ENCODE data around the gene ADAM33. TPM values are rescaled to one million over a fixed set of nuclear protein-coding genes. Genes with fewer than 3 reads are reported as not detected.

ADAM33 gene
- polyA plus RNA-seq, 2 donors = 27.3 to 83.1 TPM

DNA sequence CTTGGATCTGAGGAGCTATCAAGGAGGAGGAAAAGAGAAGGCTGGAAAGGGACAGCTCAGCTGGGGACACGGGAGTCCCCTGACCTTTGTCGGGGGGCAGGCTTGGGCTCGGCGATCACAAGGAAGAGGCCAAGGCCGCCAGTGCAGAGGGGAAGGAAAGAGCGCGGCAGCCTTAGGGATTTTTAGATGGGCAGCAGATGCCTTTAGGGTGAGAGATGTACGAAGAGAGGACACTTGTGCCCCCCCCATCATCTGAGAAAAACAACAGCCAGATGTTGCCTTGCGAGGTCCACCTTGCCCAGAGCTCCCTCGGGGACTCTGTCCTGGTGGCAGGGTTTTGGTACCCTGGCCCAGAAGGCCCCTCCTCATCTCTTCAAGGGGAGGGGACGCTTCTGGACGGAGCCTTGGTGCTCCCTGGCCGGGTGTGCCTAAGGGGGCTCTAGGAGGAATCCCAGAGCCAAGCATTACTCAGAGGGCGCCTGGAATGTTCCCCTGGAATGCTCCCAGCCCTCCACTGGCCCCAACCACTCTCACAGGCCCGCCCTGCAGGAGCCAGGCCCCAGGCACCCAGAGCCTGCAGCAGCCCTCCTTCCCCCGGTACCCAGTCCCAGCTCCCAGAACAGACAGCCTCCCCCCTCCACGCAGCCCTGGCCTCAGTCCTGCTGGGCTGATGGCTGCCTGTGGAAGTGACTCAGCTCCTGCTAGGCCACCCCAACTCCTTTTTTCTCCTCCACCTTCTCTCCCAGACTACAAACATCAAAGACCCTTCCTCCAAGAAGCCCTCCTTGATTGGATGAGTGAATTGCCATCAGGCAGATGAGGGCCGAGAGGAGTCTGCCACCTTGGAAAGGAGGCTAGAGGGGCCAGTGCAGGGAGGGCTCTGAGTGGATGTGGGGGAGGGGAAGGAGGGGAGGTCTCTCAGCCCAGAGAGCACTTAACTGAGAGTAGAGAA lies 1.8 kb downstream of the ADAM33 start:
- Histone ChIP-seq H3K36me3 (ENCODE audit: control insufficient read depth in 2 of 2, insufficient read depth in 2 of 2, low read length in 1 of 2) (no peaks in the 10 kb centered on the region), H3K4me1 (ENCODE audit: control insufficient read depth in 2 of 2, insufficient read depth in 2 of 2, low read length in 1 of 2) (peaks cover 3 to 8% of the 10 kb centered on the region in 2 donors), H3K4me3 (ENCODE audit: low read depth in 1 of 2, low read length in 2 of 2) (peak overlapping the region; percentile 8 to 51), H3K9me3 (ENCODE audit: control insufficient read depth in 2 of 2, insufficient read depth in 1 of 2, low read depth in 1 of 2, low read length in 1 of 2) (no peaks in the 10 kb centered on the region), H3K27me3 (ENCODE audit: control insufficient read depth in 1 of 2, insufficient read depth in 2 of 2, low read length in 2 of 2) (no peaks in the 10 kb centered on the region), H3K27ac (ENCODE audit: low read depth in 2 of 2, low read length in 1 of 2) (peak overlapping the region; percentile 60 to 83)
- 51 to 63% methylated on average over 17 to 18 of the region's 18 CpGs for WGBS, 2 donors

DNA sequence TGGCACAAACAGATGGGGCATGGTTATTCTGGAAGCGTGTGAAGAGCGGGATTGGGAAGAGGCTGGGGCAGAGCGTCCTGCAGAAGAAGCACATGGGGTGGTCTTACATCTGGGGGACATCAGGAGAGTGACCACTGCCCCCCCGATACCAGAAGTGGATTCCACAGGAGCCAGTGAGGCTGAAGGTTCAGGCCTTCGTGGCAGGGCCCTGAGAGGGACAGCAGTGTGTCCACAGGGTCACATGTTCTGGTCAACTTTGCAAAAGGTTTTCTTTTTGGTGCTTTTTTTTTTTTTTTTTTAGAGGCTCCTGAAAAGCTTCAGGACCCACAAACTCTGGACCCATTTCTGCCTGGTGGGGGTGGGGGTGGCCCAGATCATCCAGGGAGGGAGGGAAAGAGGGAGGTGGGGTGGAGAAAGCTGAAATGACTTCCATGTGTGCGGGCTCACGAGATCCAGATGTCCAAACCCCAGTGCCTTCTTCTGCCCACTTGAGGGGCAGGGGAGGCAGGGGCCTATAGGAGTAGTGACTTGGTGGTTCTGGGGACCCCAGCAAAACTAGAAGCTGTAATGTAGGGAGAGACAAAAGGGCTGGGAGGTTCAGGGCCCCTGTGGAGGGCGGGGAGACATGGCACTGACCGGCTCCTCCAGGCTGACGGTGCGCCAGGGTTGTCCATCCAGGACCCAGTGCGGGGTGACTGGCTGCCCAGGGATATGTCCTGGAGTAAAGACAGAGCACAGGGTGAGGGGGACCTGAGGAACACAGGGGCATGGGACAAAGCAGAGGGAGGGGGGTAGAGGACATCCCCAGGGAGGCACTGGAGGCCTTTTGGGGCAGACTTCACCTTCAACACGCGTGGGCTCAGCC lies 2.7 kb downstream of the ADAM33 start:
- H3K4me1 ChIP-seq (ENCODE audit: control insufficient read depth in 2 of 2, insufficient read depth in 2 of 2, low read length in 1 of 2) = peaks cover 3 to 8% of the 10 kb centered on the region in 2 donors
- WGBS, 2 donors = 73 to 78% methylated on average over 14 of the region's 14 CpGs

DNA sequence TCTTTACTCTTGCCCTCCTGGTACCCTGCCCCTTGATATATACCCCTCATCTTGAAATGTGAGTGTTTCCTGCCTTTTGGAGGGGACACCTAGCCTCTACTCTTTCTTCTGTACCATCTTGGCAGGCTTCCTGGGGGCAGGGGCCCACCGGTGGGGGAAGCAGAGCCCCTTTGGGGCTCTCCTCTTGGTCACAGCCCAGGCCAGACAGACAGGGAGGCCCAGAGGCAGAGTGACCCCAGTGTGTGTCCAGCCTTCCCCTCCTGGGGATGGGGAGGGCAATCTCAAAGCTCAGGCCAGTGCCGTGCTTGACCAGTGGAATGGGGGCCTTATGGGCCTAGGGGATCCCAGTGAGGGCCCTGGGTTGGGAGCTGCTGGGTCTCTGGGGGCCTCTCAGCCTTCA lies 3.6 kb downstream of the ADAM33 start:
- H3K27ac ChIP-seq (ENCODE audit: low read depth in 2 of 2, low read length in 1 of 2) = peak overlapping the region; percentile 5 to 57
- no peaks in the 10 kb centered on the region for H3K27me3 ChIP-seq (ENCODE audit: control insufficient read depth in 1 of 2, insufficient read depth in 2 of 2, low read length in 2 of 2)
- peaks cover 0 to 2% of the 10 kb centered on the region in 2 donors for H3K9me3 ChIP-seq (ENCODE audit: control insufficient read depth in 2 of 2, insufficient read depth in 1 of 2, low read depth in 1 of 2, low read length in 1 of 2)
- WGBS, 2 donors = 54 to 62% methylated on average over 2 of the region's 2 CpGs
- no peak overlapping the region for H3K4me3 ChIP-seq (ENCODE audit: low read depth in 1 of 2, low read length in 2 of 2)
- no peaks in the 10 kb centered on the region for H3K36me3 ChIP-seq (ENCODE audit: control insufficient read depth in 2 of 2, insufficient read depth in 2 of 2, low read length in 1 of 2)
- peaks cover 3 to 8% of the 10 kb centered on the region in 2 donors for H3K4me1 ChIP-seq (ENCODE audit: control insufficient read depth in 2 of 2, insufficient read depth in 2 of 2, low read length in 1 of 2)

More for the DNA sequence above, 2.7 kb downstream of the ADAM33 start:
- H3K9me3 ChIP-seq (ENCODE audit: control insufficient read depth in 2 of 2, insufficient read depth in 1 of 2, low read depth in 1 of 2, low read length in 1 of 2) = peaks cover 0 to 2% of the 10 kb centered on the region in 2 donors
- no peaks in the 10 kb centered on the region for H3K36me3 ChIP-seq (ENCODE audit: control insufficient read depth in 2 of 2, insufficient read depth in 2 of 2, low read length in 1 of 2)
- peak overlapping the region; percentile 60 to 83 for H3K27ac ChIP-seq (ENCODE audit: low read depth in 2 of 2, low read length in 1 of 2)
- H3K27me3 ChIP-seq (ENCODE audit: control insufficient read depth in 1 of 2, insufficient read depth in 2 of 2, low read length in 2 of 2) = no peaks in the 10 kb centered on the region
- no peak overlapping the region for H3K4me3 ChIP-seq (ENCODE audit: low read depth in 1 of 2, low read length in 2 of 2)

GRCh38 chr20:3677733-3678132 lies 4.1 kb downstream of the ADAM33 start:
- H3K4me1 ChIP-seq (ENCODE audit: control insufficient read depth in 2 of 2, insufficient read depth in 2 of 2, low read length in 1 of 2) = peaks cover 3 to 8% of the 10 kb centered on the region in 2 donors
- 48 to 57% methylated on average over 7 to 8 of the region's 8 CpGs for WGBS, 2 donors
- H3K9me3 ChIP-seq (ENCODE audit: control insufficient read depth in 2 of 2, insufficient read depth in 1 of 2, low read depth in 1 of 2, low read length in 1 of 2) = peaks cover 0 to 2% of the 10 kb centered on the region in 2 donors
- H3K27ac ChIP-seq (ENCODE audit: low read depth in 2 of 2, low read length in 1 of 2) = peak overlapping the region; percentile 26 to 57
- peaks cover 0 to 3% of the 10 kb centered on the region in 2 donors for H3K27me3 ChIP-seq (ENCODE audit: control insufficient read depth in 1 of 2, insufficient read depth in 2 of 2, low read length in 2 of 2)
- H3K4me3 ChIP-seq (ENCODE audit: low read depth in 1 of 2, low read length in 2 of 2) = no peak overlapping the region
- H3K36me3 ChIP-seq (ENCODE audit: control insufficient read depth in 2 of 2, insufficient read depth in 2 of 2, low read length in 1 of 2) = no peaks in the 10 kb centered on the region

DNA sequence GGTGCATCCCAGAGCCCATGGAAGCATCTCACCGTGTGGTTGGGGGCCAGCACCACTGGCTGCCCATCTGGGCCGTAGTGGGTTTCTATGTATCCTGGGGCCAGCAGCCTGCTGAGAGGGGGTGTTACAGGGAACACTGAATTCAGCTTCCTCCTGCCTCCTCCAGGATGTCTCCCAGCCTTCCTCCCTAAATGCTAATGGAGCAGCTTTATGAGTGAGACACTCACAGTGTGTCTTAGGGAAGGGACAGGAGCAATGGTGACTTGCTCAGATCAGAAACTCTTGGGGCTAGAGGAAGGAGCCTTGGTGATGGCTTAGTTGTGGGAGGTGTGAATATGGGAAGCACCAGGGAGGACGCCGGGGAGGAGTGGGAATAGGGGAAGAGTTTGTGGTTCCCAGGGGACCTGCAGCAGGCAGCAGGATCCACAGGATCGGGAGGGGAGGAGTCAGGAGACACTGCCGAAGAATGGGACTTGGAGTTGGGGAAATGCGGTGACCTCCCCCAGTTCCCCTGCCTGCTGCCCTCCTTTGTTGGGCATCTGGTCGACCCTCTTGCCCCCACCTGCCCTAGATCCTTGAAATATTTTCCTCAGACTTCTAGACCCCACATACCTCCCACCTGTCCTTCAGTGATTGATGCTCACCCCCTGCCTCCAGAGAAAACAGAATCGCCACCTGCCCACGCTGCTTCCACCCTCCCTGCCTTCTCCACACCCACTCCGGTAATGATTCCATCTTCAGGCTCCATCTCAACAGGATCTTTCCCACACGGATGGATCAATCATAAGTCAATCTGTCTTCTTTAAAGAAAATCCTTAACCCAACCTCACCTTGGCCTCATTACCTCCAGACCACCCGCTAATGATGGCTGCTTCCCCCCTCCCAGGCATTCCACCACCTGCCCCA lies 6.6 kb downstream of the ADAM33 start:
- Histone ChIP-seq H3K9me3 (ENCODE audit: control insufficient read depth in 2 of 2, insufficient read depth in 1 of 2, low read depth in 1 of 2, low read length in 1 of 2) (peaks cover 0 to 2% of the 10 kb centered on the region in 2 donors), H3K27ac (ENCODE audit: low read depth in 2 of 2, low read length in 1 of 2) (no peak overlapping the region), H3K27me3 (ENCODE audit: control insufficient read depth in 1 of 2, insufficient read depth in 2 of 2, low read length in 2 of 2) (peaks cover 0 to 4% of the 10 kb centered on the region in 2 donors), H3K36me3 (ENCODE audit: control insufficient read depth in 2 of 2, insufficient read depth in 2 of 2, low read length in 1 of 2) (no peaks in the 10 kb centered on the region), H3K4me1 (ENCODE audit: control insufficient read depth in 2 of 2, insufficient read depth in 2 of 2, low read length in 1 of 2) (peaks cover 0 to 11% of the 10 kb centered on the region in 2 donors), H3K4me3 (ENCODE audit: low read depth in 1 of 2, low read length in 2 of 2) (no peak overlapping the region)
- 40 to 43% methylated on average over 13 of the region's 13 CpGs for WGBS, 2 donors

DNA sequence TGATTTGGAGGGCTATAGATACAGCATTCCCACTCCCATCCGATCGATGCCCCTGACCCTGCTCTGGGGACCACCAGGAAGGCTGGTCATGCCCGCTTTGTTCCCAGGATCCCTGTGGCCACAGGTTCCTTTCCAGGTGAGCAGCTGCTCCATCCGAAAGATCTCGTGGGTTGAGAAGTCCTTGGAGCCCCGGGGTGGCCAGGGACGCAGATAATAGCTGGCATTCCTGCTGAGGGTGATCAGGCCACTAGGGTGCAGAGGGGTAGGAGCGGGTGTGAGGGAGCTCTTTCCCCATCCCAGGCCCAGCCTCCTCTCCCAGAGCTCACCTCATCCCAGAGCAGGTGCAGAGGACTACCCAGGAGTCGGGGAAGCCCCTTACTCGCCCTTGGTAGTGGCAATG lies 7.4 kb downstream of the ADAM33 start:
- Histone ChIP-seq H3K4me1 (ENCODE audit: control insufficient read depth in 2 of 2, insufficient read depth in 2 of 2, low read length in 1 of 2) (peaks cover 0 to 8% of the 10 kb centered on the region in 2 donors), H3K4me3 (ENCODE audit: low read depth in 1 of 2, low read length in 2 of 2) (no peak overlapping the region), H3K27ac (ENCODE audit: low read depth in 2 of 2, low read length in 1 of 2) (no peak overlapping the region), H3K9me3 (ENCODE audit: control insufficient read depth in 2 of 2, insufficient read depth in 1 of 2, low read depth in 1 of 2, low read length in 1 of 2) (peaks cover 0 to 2% of the 10 kb centered on the region in 2 donors), H3K27me3 (ENCODE audit: control insufficient read depth in 1 of 2, insufficient read depth in 2 of 2, low read length in 2 of 2) (peaks cover 0 to 4% of the 10 kb centered on the region in 2 donors), H3K36me3 (ENCODE audit: control insufficient read depth in 2 of 2, insufficient read depth in 2 of 2, low read length in 1 of 2) (no peaks in the 10 kb centered on the region)
- WGBS, 2 donors = 55 to 66% methylated on average over 10 of the region's 10 CpGs

GRCh38 chr20:3673221-3674070 lies 8.4 kb downstream of the ADAM33 start:
- peaks cover 0 to 5% of the 10 kb centered on the region in 2 donors for H3K4me1 ChIP-seq (ENCODE audit: control insufficient read depth in 2 of 2, insufficient read depth in 2 of 2, low read length in 1 of 2)
- H3K36me3 ChIP-seq (ENCODE audit: control insufficient read depth in 2 of 2, insufficient read depth in 2 of 2, low read length in 1 of 2) = no peaks in the 10 kb centered on the region
- no peak overlapping the region for H3K27ac ChIP-seq (ENCODE audit: low read depth in 2 of 2, low read length in 1 of 2)
- no peak overlapping the region for H3K4me3 ChIP-seq (ENCODE audit: low read depth in 1 of 2, low read length in 2 of 2)
- peaks cover 0 to 2% of the 10 kb centered on the region in 2 donors for H3K9me3 ChIP-seq (ENCODE audit: control insufficient read depth in 2 of 2, insufficient read depth in 1 of 2, low read depth in 1 of 2, low read length in 1 of 2)
- 49 to 52% methylated on average over 68 to 90 of the region's 90 CpGs for whole genome bisulfite sequencing, 2 donors
- H3K27me3 ChIP-seq (ENCODE audit: control insufficient read depth in 1 of 2, insufficient read depth in 2 of 2, low read length in 2 of 2) = peaks cover 0 to 4% of the 10 kb centered on the region in 2 donors

DNA sequence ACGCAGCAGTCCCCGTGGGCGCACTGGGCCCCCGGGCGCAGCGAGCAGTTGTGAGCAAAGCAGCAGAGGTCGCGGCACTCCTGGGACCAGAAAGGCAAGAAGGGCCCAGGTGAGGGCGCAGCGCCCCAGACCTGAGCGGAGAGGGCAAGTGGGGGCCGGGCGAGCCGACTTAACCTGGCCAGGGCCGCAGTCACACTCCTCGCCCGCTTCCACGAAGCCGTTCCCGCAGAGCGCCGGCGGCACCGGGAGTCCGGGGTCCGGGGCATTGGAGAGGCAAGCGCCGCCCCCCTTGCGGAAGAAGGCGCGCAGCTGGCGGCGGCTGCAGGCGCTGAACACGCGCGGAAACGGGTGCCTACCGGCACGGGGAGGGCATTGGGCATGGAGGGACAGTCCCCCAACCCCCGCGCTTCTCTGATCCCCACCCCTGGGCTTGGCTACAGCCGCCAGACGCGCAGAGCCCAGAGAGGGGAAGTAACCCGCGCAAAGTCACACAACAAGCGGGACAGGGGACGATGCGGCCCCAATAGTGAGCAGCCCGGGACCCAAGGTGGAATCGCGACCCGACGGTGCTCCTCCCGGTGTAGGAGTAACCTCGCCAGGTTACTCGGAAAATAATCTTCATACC lies 9.2 kb downstream of the ADAM33 start:
- H3K4me3 ChIP-seq (ENCODE audit: low read depth in 1 of 2, low read length in 2 of 2) = no peak overlapping the region

More for the DNA sequence above, 9.2 kb downstream of the ADAM33 start:
- H3K27ac ChIP-seq (ENCODE audit: low read depth in 2 of 2, low read length in 1 of 2) = no peak overlapping the region
- no peaks in the 10 kb centered on the region for H3K36me3 ChIP-seq (ENCODE audit: control insufficient read depth in 2 of 2, insufficient read depth in 2 of 2, low read length in 1 of 2)
- WGBS, 2 donors = 15 to 23% methylated on average over 50 to 58 of the region's 58 CpGs
- peaks cover 0 to 5% of the 10 kb centered on the region in 2 donors for H3K4me1 ChIP-seq (ENCODE audit: control insufficient read depth in 2 of 2, insufficient read depth in 2 of 2, low read length in 1 of 2)
- peaks cover 0 to 2% of the 10 kb centered on the region in 2 donors for H3K9me3 ChIP-seq (ENCODE audit: control insufficient read depth in 2 of 2, insufficient read depth in 1 of 2, low read depth in 1 of 2, low read length in 1 of 2)
- H3K27me3 ChIP-seq (ENCODE audit: control insufficient read depth in 1 of 2, insufficient read depth in 2 of 2, low read length in 2 of 2) = peaks cover 0 to 4% of the 10 kb centered on the region in 2 donors
